Activated gamma-delta T cell treated with anti-CD3 and anti-CD28 coated beads, Interleukin-2, amount 50 U/mL, for 16 hours (primary cell): ENCODE data around the gene PFKL.

Source experiments
- DNase-seq: peaks from one replicate; pipeline ENCODE4 v3.0.0-alpha.2; 2020; ENCODE audit warnings: low read depth

The PFKL gene

GRCh38 chr21:44365251-44365966 is 65.6 kb downstream of the PFKL start:
- DNase-seq: no peak

GRCh38 chr21:44365967-44366585 is 66.2 kb downstream of the PFKL start:
- no peak for DNase-seq

- DNase-seq: no peak
Observed at GRCh38 chr21:44366586-44367211, 66.8 kb downstream of the PFKL start.

GRCh38 chr21:44368711-44369446 is 69.0 kb downstream of the PFKL start:
- no peak for DNase-seq

GRCh38 chr21:44370027-44370735 is 70.3 kb downstream of the PFKL start:
- DNase-seq: no peak

- no peak for DNase-seq
Observed at GRCh38 chr21:44370786-44371410, 71.0 kb downstream of the PFKL start.

- DNase-seq: no peak
Observed at GRCh38 chr21:44371596-44371995, 71.7 kb downstream of the PFKL start.

GRCh38 chr21:44372616-44373015 is 72.8 kb downstream of the PFKL start:
- no peak for DNase-seq

- no peak for DNase-seq
Observed at GRCh38 chr21:44374601-44375280, 74.9 kb downstream of the PFKL start.

GRCh38 chr21:44375281-44375651 is 75.4 kb downstream of the PFKL start:
- DNase-seq: no peak

- DNase-seq: no peak
Observed at GRCh38 chr21:44375761-44376241, 75.9 kb downstream of the PFKL start.

- no peak for DNase-seq
Observed at GRCh38 chr21:44376606-44377005, 76.8 kb downstream of the PFKL start.
